ENCODE results near the gene VIPR2. TPM values are rescaled to one million over a fixed set of nuclear protein-coding genes. Genes with fewer than 3 reads are reported as not detected.

VIPR2 gene
- total RNA-seq, 3 donors from 2014 or later: 0.48 to 14.0 (median 4.6) TPM

DNA sequence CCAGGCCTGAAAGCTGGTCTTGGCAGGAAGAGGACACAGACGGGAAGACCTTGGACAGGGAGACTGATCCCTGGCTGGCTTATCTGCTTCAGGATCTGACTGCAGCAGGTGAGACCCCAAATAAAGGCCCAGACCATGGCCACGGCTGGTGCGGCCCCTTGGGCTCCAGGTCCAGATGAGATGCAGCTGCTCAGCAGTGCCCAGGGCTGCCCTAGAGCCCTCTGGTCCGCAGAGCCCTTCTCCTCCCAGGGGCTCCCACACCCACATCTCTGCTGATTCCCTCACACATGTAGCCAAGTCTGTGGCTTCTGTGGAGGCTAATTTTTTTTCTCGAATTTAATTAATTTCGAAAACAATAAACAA is 46.3 kb downstream of the VIPR2 start:
- H3K27ac ChIP-seq: peak overlapping the region; percentile 59 to 86
- H3K27me3 ChIP-seq: no peaks in the 10 kb centered on the region
- no peak for TF ChIP-seq POLR2A (IDR thresholded peaks at IDR 0.05)
- no peaks in the 10 kb centered on the region for H3K9me3 ChIP-seq
- peaks cover 0 to 5% of the 10 kb centered on the region in 2 donors for H3K4me1 ChIP-seq
- H3K4me3 ChIP-seq: no peak overlapping the region
- DNase-seq (ENCODE audit: low spot score in 2 of 2): no peak
- no peaks in the 10 kb centered on the region for H3K36me3 ChIP-seq
- intact Hi-C loops (cut with DNase I; ENCODE audit: low total_unique reads): no loop called here

DNA sequence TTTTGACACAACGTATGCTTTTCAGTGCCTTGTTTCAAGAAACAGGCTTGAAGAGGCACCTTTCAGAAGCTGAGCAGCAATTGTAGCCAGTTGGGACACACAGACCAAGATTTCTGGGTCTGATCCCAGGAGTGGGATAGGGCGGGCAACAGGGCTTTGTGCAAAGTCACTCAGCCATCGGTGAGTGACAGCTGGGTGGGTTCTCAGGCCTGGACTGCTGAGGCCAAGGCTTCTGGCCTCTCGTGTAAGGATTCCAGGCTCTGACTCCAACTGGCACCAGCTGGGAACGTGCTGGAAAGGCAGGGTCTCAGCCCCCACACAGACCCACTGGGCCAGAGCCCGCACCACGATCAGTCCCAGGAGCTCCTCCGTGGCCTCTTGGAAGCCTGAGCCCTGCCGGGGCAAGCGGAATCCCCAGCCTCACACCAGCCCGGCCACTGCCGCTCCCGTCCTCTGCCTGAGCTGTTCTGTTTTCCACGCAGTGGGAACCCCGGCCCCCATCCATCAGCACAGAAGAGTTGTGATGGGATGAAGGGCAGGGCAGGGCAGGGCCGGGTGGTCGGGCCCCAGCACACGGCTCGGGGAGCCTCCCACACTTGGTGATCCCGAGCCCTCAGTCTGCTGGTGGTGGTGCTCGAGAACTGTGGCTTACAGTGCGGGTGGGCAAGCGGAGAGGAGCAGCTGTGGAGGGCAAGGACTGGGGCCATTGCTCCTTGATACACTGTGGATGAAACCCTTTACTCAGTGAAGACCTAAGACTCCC is 46.8 kb downstream of the VIPR2 start:
- Histone ChIP-seq H3K9me3 (no peaks in the 10 kb centered on the region), H3K4me1 (peaks cover 0 to 5% of the 10 kb centered on the region in 2 donors), H3K27me3 (no peaks in the 10 kb centered on the region), H3K36me3 (no peaks in the 10 kb centered on the region), H3K27ac (peak overlapping the region; percentile 59 to 86), H3K4me3 (no peak overlapping the region)
- DNase-seq (ENCODE audit: low spot score in 2 of 2): peak in 1 of 2 donors; percentile 43
- intact Hi-C loops (cut with DNase I; ENCODE audit: low total_unique reads): no loop called here
- TF ChIP-seq POLR2A (IDR thresholded peaks at IDR 0.05) (no peak), CTCF (IDR thresholded peaks at IDR 0.05) (no peak), POLR2AphosphoS5 (IDR thresholded peaks at IDR 0.05) (no peak)

- intact Hi-C loops (cut with DNase I; ENCODE audit: low total_unique reads): no loop called here
- Histone ChIP-seq H3K9me3 (no peaks in the 10 kb centered on the region), H3K4me1 (peaks cover 0 to 5% of the 10 kb centered on the region in 2 donors), H3K4me3 (no peak overlapping the region), H3K27me3 (no peaks in the 10 kb centered on the region), H3K36me3 (no peaks in the 10 kb centered on the region), H3K27ac (peak overlapping the region in 1 of 2 donors; percentile 86)
- DNase-seq (ENCODE audit: low spot score in 2 of 2): peak in 1 of 2 donors; percentile 41
- no peak for TF ChIP-seq POLR2AphosphoS5 (IDR thresholded peaks at IDR 0.05)
- TF ChIP-seq CTCF (IDR thresholded peaks at IDR 0.05): no peak
- TF ChIP-seq POLR2A (IDR thresholded peaks at IDR 0.05): no peak
Observed at GRCh38 chr7:159096736-159097581, 47.7 kb downstream of the VIPR2 start.

GRCh38 chr7:159095979-159096411 is 48.7 kb downstream of the VIPR2 start:
- no peaks in the 10 kb centered on the region for H3K27me3 ChIP-seq

More at GRCh38 chr7:159095979-159096411, 48.7 kb downstream of the VIPR2 start:
- TF ChIP-seq POLR2AphosphoS5 (IDR thresholded peaks at IDR 0.05) (no peak), CTCF (IDR thresholded peaks at IDR 0.05) (no peak), POLR2A (IDR thresholded peaks at IDR 0.05) (no peak)
- peak in 1 of 2 donors; percentile 30 for DNase-seq (ENCODE audit: low spot score in 2 of 2)
- Histone ChIP-seq H3K4me1 (peaks cover 0 to 5% of the 10 kb centered on the region in 2 donors), H3K36me3 (no peaks in the 10 kb centered on the region), H3K27ac (no peak overlapping the region), H3K4me3 (no peak overlapping the region), H3K9me3 (no peaks in the 10 kb centered on the region)
- intact Hi-C loops (cut with DNase I; ENCODE audit: low total_unique reads): no loop called here
